SK-N-SH treated with all-trans-retinoic acid at 6 μM for 48 hours (cell line): ENCODE results near the gene CNTN4.

Experiments used
- ATAC-seq: fragments of 200-7000 bp; cut with Tn5 transposase; 3 replicates; pipeline ENCODE4 v1.9.1; 2020; ENCODE audit warnings: mild to moderate bottlenecking, moderate library complexity
- ARNTL ChIP-seq: fragments of 450-650 bp; formaldehyde crosslinking; IDR thresholded peaks from 2 replicates; pipeline ENCODE4 v1.5.0; 2020; ENCODE audit warnings: low read depth, mild to moderate bottlenecking, moderate library complexity, borderline replicate concordance
- BACH2 ChIP-seq: fragments of 250-450 bp; sonication (Bioruptor Pico); IDR thresholded peaks from 2 replicates; pipeline ENCODE4 v1.9.0; 2021; ENCODE audit warnings: mild to moderate bottlenecking, borderline replicate concordance
- ESRRG ChIP-seq: fragments of 250-450 bp; sonication (Bioruptor Pico); IDR thresholded peaks from 2 replicates; pipeline ENCODE4 v1.6.1; 2021; ENCODE audit warnings: mild to moderate bottlenecking
- GLIS3 ChIP-seq: fragments of 250-450 bp; sonication (Bioruptor Pico); IDR thresholded peaks from 2 replicates; pipeline ENCODE4 v1.5.0; 2020; ENCODE audit warnings: mild to moderate bottlenecking, moderate library complexity
- ISL1 ChIP-seq: fragments of 250-450 bp; sonication (Bioruptor Pico); IDR thresholded peaks from 2 replicates; pipeline ENCODE4 v2.1.2; 2022; ENCODE audit warnings: mild to moderate bottlenecking, moderate library complexity
- OSR1 ChIP-seq: fragments of 250-450 bp; sonication (Bioruptor Pico); IDR thresholded peaks from 2 replicates; pipeline ENCODE4 v1.8.0; 2022; ENCODE audit warnings: moderate library complexity, mild to moderate bottlenecking, inconsistent platforms
- PATZ1 ChIP-seq: fragments of 250-450 bp; sonication (Bioruptor Pico); IDR thresholded peaks from 2 replicates; pipeline ENCODE4 v1.8.0; 2020; ENCODE audit warnings: mild to moderate bottlenecking, moderate library complexity, borderline replicate concordance
- PPARA ChIP-seq: fragments of 250-450 bp; sonication (Bioruptor Pico); IDR thresholded peaks from 2 replicates; pipeline ENCODE4 v1.5.0; 2020; ENCODE audit warnings: mild to moderate bottlenecking, borderline replicate concordance
- RARB ChIP-seq: fragments of 250-450 bp; sonication (Bioruptor Pico); IDR thresholded peaks from 2 replicates; pipeline ENCODE4 v1.8.0; 2021; ENCODE audit warnings: mild to moderate bottlenecking, moderate library complexity
- SNAI2 ChIP-seq: fragments of 250-450 bp; sonication (Bioruptor Pico); IDR thresholded peaks from 2 replicates; pipeline ENCODE4 v1.5.0; 2020; ENCODE audit warnings: mild to moderate bottlenecking, moderate library complexity
- TCF4 ChIP-seq: fragments of 250-450 bp; sonication (Bioruptor Pico); IDR thresholded peaks from 2 replicates; pipeline ENCODE4 v1.8.0; 2021; ENCODE audit warnings: mild to moderate bottlenecking, moderate library complexity, borderline replicate concordance
- TOX ChIP-seq: fragments of 250-450 bp; sonication (Bioruptor Pico); IDR thresholded peaks from 2 replicates; pipeline ENCODE4 v1.8.0; 2021; ENCODE audit warnings: mild to moderate bottlenecking, moderate library complexity, borderline replicate concordance
- ZC3H10 ChIP-seq: fragments of 250-450 bp; sonication (Bioruptor Pico); IDR thresholded peaks from 2 replicates; pipeline ENCODE4 v1.5.1; 2021; ENCODE audit warnings: mild to moderate bottlenecking, moderate library complexity
- ZFP30 ChIP-seq: fragments of 450-650 bp; formaldehyde crosslinking; IDR thresholded peaks from 2 replicates; pipeline ENCODE4 v1.5.0; 2022; ENCODE audit warnings: mild to moderate bottlenecking, moderate library complexity
- ZNF565 ChIP-seq: fragments of 450-650 bp; formaldehyde crosslinking; conservative IDR thresholded peaks from 2 replicates; pipeline ENCODE4 v1.5.0; 2020; ENCODE audit warnings: low read depth, mild to moderate bottlenecking, moderate library complexity
- ZNF70 ChIP-seq: fragments of 450-650 bp; formaldehyde crosslinking; IDR thresholded peaks from 2 replicates; pipeline ENCODE4 v1.5.0; 2020; ENCODE audit warnings: mild to moderate bottlenecking, moderate library complexity
- ZNF8 ChIP-seq: fragments of 450-650 bp; formaldehyde crosslinking; IDR thresholded peaks from 2 replicates; pipeline ENCODE4 v1.5.0; 2020; ENCODE audit warnings: mild to moderate bottlenecking, moderate library complexity
- TF ChIP-seq, protein P1 (sequence below): fragments of 250-450 bp; sonication (Bioruptor Pico); IDR thresholded peaks from 2 replicates; pipeline ENCODE4 v1.8.0; 2021; ENCODE audit warnings: low read depth, mild to moderate bottlenecking, moderate library complexity, borderline replicate concordance
- TF ChIP-seq, protein P2 (sequence below): fragments of 250-450 bp; sonication (Bioruptor Pico); IDR thresholded peaks from 2 replicates; pipeline ENCODE4 v1.5.1; 2020; ENCODE audit warnings: low read depth, mild to moderate bottlenecking, moderate library complexity

CNTN4 gene

GRCh38 chr3:2680236-2680635 lies 581.6 kb downstream of the CNTN4 start:
- ATAC-seq: no peak
- TF ChIP-seq ZFP30: no peak
- no peak for TF ChIP-seq ZNF8
- TF ChIP-seq ZC3H10 (CRISPR knock-in tag): no peak
- TF ChIP-seq TOX (CRISPR knock-in tag): no peak
- TF ChIP-seq SNAI2 (CRISPR knock-in tag): no peak
- TF ChIP-seq OSR1 (CRISPR knock-in tag): no peak
- no peak for TF ChIP-seq PPARA (CRISPR knock-in tag)
- no peak for TF ChIP-seq PATZ1 (CRISPR knock-in tag)
- TF ChIP-seq TCF4 (CRISPR knock-in tag): no peak
- TF ChIP-seq ARNTL (CRISPR knock-in tag): no peak
- TF ChIP-seq, protein P1, sequence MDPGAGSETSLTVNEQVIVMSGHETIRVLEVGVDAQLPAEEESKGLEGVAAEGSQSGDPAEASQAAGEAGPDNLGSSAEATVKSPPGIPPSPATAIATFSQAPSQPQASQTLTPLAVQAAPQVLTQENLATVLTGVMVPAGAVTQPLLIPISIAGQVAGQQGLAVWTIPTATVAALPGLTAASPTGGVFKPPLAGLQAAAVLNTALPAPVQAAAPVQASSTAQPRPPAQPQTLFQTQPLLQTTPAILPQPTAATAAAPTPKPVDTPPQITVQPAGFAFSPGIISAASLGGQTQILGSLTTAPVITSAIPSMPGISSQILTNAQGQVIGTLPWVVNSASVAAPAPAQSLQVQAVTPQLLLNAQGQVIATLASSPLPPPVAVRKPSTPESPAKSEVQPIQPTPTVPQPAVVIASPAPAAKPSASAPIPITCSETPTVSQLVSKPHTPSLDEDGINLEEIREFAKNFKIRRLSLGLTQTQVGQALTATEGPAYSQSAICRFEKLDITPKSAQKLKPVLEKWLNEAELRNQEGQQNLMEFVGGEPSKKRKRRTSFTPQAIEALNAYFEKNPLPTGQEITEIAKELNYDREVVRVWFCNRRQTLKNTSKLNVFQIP (CRISPR knock-in tag): no peak
- TF ChIP-seq ESRRG (CRISPR knock-in tag): no peak
- no peak for TF ChIP-seq BACH2 (CRISPR knock-in tag)
- TF ChIP-seq, all 23 proteins: peak for 0

GRCh38 chr3:2684046-2684445 lies 585.4 kb downstream of the CNTN4 start:
- no peak for ATAC-seq
- no peak for TF ChIP-seq ZNF8
- TF ChIP-seq ZFP30: no peak
- TF ChIP-seq GLIS3 (CRISPR knock-in tag): no peak
- TF ChIP-seq ZNF565: no peak
- TF ChIP-seq OSR1 (CRISPR knock-in tag): no peak
- TF ChIP-seq ZC3H10 (CRISPR knock-in tag): no peak

- TF ChIP-seq ZFP30 (no peak), ZNF70 (CRISPR knock-in tag) (no peak), PPARA (CRISPR knock-in tag) (no peak), RARB (CRISPR knock-in tag) (no peak), TOX (CRISPR knock-in tag) (no peak), ISL1 (CRISPR knock-in tag) (no peak)
- TF ChIP-seq, protein P1 (CRISPR knock-in tag): no peak
- no peak for ATAC-seq
These were observed 588.3 kb downstream of the CNTN4 start for GRCh38 chr3:2686816-2687502.

DNA sequence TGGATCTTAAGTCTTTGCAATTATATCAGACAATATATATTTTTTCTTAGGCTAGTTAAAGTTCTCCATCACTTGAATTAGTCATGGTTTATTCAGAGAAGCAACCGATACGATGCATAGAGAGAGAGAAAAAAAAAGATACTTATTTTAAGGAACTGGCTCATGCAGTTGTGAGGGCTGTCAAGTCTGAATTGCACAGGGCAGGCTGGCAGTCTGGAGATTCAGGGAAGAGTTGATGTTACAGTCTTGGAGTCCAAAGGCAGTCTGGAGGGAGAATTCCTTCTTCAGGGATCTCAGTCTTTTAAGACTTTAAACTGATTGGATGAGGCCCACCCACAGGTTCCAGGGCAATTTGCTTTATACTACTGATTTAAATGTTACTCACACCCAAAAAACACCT lies 598.9 kb downstream of the CNTN4 start:
- ATAC-seq: no peak
- TF ChIP-seq, protein P2, sequence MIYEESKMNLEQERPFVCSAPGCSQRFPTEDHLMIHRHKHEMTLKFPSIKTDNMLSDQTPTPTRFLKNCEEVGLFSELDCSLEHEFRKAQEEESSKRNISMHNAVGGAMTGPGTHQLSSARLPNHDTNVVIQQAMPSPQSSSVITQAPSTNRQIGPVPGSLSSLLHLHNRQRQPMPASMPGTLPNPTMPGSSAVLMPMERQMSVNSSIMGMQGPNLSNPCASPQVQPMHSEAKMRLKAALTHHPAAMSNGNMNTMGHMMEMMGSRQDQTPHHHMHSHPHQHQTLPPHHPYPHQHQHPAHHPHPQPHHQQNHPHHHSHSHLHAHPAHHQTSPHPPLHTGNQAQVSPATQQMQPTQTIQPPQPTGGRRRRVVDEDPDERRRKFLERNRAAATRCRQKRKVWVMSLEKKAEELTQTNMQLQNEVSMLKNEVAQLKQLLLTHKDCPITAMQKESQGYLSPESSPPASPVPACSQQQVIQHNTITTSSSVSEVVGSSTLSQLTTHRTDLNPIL (CRISPR knock-in tag): no peak

- no peak for ATAC-seq
- TF ChIP-seq TOX (CRISPR knock-in tag): no peak
- TF ChIP-seq, protein P2 (CRISPR knock-in tag): no peak
- TF ChIP-seq BACH2 (CRISPR knock-in tag): no peak
- TF ChIP-seq ZNF70 (CRISPR knock-in tag): no peak
- no peak for TF ChIP-seq ARNTL (CRISPR knock-in tag)
- TF ChIP-seq, protein P1 (CRISPR knock-in tag): no peak
These were observed 602.8 kb downstream of the CNTN4 start for GRCh38 chr3:2701471-2701870.
